GM21619 (cell line): ENCODE results near the gene CCT7.
A peak's percentile ranks its signal among the peaks of the same experiment; 100 is the strongest.

Experiments used
- ATAC-seq: cut with Tn5 transposase; IDR thresholded peaks from one replicate; pipeline ENCODE4 v1.9.1; 2021; ENCODE audit not compliant: unreplicated experiment

The CCT7 gene

DNA sequence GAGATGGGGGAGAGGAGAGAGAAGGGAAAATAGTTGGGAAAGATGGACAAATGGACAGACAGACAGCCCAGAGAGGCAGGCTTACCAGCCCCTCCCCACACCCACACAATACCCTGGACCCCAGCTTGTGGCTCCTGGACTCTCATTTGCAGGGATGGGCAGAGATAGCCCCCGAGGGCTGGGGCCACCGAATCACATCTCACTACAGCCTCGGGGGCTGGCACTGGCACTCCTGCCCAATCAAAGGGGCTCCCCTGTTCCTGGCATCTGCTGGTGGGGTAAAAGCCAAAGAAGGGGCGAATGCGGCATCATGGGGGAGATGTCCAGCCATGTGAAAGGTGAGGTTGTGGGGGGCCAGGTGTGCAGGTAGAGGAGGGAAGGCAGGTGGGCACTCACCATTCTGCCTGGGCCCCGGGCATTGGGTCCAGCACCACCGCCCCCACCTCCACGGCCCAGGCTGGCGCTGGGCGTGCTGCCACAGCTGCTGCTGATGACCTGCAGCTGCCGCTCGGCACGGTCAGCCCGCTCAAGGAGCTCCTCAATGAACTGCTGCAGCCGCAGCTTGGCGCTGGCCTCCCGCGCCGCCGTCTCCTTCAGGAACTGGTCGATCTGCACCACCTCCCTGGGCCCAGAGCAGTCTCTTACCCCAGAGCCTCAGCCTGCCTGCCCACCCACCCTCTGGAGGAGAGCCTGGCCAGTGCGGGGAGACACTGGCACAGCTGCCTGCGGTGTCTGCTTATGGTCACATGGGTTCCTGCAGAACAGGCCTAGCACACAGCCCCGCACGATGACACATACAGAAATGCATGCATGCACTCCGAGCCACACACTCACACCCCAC lies 32.2 kb downstream of the CCT7 start:
- no peak for ATAC-seq

DNA sequence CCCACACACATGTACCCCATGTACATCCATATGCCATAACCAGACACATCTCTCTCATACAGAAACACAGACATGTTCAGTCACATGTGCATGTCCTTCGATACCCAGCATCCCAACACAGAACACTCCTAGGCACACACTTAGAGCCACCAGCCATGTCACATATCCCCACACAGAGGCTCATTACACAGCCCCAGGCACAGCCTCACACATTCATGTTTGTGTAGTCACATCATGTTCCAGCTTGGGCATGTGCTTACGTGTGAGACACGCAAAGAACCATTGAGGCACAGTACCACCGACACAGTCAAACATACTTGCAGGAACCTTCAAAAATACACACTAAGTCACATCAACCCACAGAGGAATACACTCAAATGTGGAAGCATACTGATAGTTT lies 32.9 kb downstream of the CCT7 start:
- no peak for ATAC-seq

DNA sequence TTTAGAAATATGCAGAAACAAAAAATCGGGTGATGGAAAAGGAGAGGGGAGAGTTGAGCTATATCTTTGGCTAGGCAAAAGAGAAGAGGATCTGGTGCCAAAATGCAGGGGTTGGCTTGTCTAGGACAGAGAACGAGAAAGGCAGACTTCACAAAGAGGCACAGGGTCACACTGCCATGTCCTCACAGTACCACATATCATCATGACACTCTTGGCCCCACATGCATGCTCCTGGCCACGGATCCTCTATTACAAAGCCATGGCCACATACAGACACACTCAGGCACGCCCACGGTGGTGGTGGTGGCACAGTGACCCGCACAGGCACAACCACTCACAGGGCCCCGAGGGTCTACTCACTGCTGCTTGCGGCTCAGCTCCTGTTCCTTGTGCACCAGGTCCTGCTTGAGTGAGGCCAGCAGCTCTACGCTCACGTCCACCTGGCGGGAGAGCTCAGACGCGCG lies 34.3 kb downstream of the CCT7 start:
- no peak for ATAC-seq

DNA sequence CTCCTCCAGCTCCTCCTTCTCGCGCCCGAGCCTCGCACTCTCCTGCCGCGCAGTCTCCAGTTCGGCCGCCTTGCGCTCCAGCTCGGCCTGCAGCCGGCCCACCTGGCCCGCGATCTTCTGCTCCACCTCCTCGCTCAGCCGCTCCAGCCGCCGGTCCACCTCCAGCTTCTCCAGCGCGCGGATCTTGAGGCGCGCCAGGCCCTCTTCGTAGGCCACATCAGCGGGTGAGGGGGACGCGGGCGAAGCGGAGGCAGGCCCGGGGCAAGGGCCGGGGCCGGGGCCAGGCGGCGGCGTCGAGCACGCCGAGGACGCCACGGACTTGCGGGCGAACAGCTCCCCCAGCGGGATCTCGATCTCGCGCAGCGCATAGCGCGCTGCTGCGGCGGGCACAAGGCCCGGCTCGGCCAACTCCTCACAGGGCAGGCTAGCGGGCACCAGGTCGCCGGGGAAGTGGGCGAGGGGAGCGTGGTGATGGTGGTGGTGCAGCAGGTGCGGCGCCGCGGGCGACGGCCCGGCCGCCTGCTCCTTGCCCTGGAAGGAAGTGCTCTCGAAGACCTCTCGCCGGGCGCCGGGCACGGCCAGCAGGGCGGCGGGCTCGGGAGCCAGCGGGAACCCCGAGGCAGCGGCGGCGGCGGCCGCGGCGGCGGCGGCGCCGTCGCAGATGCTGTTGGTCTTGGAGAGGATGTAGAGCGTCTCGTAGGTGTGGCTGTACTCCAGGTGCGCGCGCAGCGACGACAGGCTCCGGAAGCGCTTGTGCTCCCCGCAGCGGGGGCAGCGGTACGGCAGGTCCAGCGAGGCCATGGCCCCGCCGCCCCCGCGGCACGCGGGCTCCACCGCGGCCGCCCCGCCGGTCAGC lies 35.0 kb downstream of the CCT7 start:
- ATAC-seq, result peak; percentile 79

- ATAC-seq, result no peak
Observed at GRCh38 chr2:73269686-73270465, 35.8 kb downstream of the CCT7 start.

DNA sequence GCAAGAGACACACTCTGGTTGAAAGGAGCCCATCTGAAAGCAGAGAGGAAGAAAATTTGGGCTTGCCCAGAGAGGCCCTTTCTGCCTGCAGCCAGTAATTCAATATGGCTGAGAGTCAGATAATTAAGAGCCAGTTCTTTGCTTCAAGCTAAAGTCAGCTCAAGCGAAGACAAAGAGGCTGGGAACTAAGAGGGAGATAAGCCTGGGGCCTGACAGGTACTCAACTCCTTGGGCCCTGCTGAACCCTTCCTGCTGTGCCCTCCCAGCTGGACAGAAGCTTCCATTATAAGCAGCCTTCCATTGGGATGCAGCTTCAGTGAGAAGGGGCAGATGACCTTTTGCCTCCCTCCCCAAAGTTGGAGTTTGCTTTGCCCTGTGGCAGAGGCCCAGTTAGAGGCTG lies 38.2 kb downstream of the CCT7 start:
- no peak for ATAC-seq

DNA sequence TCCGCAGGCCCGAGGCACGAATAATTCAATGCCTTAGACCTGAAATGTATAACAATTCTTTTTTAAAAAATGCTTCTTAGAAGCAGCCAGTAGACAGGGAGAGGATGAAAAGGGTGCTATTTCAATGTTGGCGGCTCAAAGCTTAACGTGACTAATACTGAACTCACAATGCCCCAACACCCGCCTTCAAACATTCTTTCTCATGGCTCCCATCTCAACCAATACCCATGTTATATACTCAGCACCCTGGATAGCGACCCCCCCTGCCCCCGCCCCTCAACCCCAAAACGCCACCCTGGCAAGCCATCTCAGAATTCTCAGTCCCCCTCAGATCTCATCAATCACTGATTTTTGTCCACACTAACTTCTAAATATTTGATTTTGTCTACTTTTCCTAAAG lies 45.7 kb downstream of the CCT7 start:
- no peak for ATAC-seq

DNA sequence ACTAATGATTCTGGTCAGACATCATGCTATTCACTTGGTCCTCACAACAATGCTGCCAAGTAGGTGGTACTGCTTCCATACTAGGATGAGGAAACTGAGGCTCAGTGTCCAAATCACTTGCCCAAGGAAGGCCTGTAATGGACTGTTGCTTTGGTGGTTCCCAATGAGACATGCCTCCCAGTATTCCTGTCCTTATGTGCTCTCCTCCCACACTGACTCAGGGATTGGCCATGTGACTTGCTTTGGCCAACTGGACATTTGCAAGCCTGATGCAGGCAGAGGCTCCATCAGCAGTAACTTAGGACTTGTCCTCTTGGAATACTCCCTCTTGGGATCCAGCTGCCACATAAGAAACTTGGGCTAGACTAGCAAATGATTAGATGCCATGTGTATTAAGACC lies 47.1 kb downstream of the CCT7 start:
- ATAC-seq, result no peak

DNA sequence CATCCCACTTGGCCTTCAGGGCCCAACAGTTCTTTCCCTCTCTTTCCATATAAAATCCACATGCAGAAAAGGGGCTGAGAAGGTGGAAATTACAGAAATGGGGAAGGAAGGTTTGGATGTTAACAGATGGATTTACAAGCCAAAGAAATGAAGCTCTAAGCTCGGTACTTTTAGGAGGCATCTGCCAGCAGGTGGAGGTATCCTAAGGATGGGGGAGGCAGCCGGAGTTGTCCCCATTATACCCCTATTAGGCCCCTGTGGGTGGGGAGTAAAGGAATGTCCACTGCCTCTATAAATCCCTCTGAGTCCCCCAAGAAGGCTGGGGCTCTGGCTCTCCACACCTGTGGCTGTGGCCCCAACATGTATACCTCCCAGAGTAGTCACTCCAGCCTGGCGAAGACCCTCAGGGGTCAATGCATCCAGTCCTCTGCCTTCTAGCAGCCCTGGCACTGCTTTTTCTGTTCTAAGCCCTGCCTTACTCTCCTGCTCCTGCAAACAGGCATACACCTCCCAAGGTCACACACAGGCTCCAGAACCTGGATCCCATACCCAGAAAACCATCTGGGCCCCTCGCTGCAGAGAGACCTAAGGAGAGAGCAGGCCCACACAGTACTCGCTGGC lies 48.9 kb downstream of the CCT7 start:
- no peak for ATAC-seq

DNA sequence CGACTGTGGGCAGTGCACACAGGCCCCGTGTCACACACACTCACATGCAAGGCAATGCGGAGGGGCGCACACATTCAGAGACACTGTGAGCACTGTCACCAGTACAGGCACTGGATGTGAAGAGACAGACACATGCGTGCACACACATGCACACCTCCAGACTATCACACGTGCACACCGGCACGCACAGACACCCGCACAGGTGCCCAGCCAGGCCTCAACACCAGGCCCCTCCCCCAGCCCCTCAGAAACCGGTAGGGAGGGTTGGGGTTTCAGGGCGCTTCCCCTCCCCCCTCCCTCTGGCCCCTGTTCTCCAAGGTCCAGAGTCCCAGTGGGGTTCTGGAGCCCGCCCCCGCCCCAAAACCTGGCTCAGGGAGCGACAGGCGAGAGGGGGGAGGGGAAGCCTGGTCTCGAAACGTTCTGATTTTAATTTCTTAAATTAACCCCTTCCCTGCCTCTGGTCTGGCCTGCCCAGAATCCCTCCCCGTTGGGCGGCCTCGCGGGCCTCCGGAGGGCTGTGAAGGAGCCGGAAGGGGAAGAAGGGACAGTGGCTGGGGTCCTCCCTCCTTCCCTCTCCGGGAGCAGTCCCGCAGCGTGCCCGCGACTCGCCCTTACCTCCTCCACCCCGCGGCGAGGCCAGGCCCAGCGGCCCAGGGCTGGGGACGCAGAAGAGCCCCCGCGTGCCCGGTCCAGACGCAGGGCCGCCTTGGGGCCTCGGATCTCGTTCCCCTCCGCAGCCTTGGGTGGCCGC lies 49.6 kb downstream of the CCT7 start:
- ATAC-seq, result peak; percentile 27

- peak; percentile 78 for ATAC-seq
Observed at GRCh38 chr2:73284296-73285158, 50.4 kb downstream of the CCT7 start, which contains the start of gene FBXO41. TSS of gene FBXO41 (minus strand) at chr2:73284478. CDS start at chr2:73269630, 14,848 bp downstream.

GRCh38 chr2:73285159-73285739 lies 51.1 kb downstream of the CCT7 start:
- ATAC-seq, result peak; percentile 46

GRCh38 chr2:73286134-73286655 lies 52.1 kb downstream of the CCT7 start:
- no peak for ATAC-seq

- ATAC-seq, result no peak
Observed at GRCh38 chr2:73289304-73289703, 55.2 kb downstream of the CCT7 start.

- no peak for ATAC-seq
Observed at GRCh38 chr2:73290049-73290839, 56.1 kb downstream of the CCT7 start.

DNA sequence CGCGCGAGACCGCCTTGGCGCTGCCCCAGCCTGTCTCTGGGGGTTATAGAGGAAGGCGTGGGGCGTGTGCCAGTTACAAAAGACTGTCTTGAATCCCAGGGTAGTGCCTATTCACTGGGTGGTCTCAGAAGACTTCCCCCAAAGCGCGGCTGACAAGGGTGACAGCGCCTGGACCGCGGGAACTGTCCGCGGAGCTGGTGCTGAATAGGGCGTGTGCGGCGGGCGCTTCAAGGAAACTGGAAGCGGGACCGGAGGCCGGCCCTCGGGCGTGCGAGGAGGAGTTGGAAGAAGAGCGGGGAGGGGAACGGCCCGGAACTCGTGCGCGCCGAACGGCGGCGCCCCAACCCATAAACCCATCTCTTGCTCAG lies 57.0 kb downstream of the CCT7 start:
- no peak for ATAC-seq

DNA sequence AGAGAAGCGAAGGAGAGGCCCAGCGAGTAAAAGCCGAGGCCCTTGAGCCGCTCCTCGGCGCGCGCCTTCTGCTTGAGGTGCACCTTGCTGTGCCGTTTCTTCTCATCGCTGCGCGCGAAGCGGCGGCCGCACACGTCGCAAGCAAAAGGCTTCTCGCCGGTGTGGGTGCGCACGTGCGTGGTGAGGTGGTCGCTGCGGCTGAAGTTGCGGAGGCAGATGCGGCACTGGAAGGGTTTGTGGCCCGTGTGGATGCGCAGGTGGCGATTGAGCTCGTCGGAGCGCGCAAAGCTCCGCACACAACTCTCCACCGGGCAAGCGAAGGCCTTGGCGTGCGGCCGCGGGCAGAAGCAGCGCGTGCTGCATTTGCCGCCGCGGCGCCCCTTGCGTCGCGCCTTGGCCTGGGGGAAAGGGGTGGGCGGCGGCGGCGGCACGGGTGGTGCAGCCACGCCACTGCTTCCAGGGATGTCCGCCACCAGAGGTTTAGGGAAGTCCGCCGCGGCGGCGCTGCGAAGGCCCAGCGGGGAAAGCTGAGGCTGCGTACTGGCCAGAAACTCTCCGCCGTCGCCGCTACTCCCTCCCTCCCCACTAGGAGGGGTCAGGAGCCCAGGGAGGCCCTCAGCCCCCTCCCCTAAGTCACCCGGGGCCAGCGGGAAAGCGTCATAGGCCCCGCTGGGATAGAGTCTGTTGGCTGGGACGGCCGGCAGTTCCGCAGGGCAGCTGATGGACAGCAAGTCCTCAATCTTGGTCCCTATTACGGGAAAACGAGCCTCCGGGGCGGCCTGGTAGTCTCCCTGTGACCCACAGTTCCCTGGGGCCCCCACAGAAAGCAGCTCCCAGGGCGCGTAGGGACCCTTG lies 57.6 kb downstream of the CCT7 start:
- no peak for ATAC-seq
